Stimulated activated naive CD8-positive, alpha-beta T cell treated with anti-CD3 and anti-CD28 coated beads, Interleukin-15, Interleukin-2, amounts not matched to agents 100 U/mL and 50 U/mL, for 24 hours (primary cell): Measurements from ENCODE around the gene LEKR1.
A peak's percentile ranks its signal among the peaks of the same experiment; 100 is the strongest.

Experiments used
- ATAC-seq: fragments of 150-1000 bp; cut with Tn5 transposase; one replicate; pipeline ENCODE4 v1.10.0; 2021
- DNase-seq: peaks from one replicate; pipeline ENCODE4 v3.0.0; 2021

LEKR1 gene

DNA sequence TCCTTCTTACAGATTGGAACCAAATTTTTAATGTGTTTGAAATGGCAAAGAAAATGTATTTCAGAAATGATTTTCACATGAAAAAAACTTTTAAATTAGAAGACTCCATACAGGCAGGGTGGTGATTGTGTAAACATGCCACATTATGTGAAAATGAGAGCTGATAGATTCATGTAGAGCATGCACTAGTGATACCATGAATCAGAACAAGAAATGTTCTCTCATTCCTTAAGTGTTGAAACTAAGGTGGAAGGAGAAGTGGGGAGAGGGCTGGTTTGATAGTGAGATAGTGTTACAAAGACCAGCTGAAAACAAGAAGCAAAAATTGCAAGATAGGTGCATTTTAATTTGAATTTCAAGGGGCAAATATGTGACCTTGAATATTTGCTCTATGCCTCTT, 233.5 kb downstream of the LEKR1 start:
- no peak for DNase-seq
- ATAC-seq: no peak

GRCh38 chr3:157061265-157061664, 235.1 kb downstream of the LEKR1 start:
- DNase-seq: no peak
- no peak for ATAC-seq

GRCh38 chr3:157063469-157063868, 237.3 kb downstream of the LEKR1 start:
- DNase-seq (no peak), ATAC-seq (no peak)

- no peak for DNase-seq
- ATAC-seq: no peak
Measured at GRCh38 chr3:157063926-157064325, 237.8 kb downstream of the LEKR1 start.

DNA sequence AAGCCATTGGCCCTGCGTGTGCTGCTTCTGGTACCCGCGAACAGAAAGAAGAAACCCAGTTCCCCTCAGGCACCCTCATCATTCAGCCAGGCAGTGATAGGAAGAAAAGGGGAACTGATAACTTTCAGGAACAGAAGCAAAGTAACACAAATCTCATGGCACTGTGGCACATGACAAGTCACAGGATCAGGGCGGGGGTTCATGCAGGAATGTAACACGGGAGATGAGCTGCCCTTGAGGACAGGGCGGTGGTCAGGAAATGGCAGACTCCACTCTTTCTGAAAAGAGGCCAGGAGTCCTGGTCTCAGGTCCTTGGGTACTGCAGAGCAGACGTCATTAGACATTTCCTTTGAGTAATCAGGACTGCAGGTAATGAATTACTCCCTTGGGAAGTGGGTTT, 238.2 kb downstream of the LEKR1 start:
- ATAC-seq: no peak
- DNase-seq: no peak

DNA sequence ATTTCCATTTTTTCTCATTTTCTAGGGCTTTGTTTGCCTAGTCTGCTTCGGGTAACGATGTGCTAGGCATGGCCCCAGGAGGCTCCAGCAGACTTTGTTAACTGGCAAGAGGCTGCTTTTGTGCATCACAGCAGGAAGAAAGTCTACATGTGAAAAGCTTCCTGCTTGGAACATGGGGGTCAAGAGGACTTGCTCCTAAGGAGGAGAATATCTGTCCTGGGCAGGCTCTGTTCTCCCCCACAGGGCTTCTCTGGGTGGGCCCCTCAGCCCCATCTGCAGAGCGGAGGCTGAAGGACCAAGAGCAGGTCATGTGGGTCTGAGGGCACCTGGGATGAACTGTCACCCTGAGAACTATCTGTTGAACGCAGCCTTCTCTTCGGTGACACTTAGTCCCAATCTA, 239.0 kb downstream of the LEKR1 start:
- ATAC-seq (no peak), DNase-seq (no peak)

DNA sequence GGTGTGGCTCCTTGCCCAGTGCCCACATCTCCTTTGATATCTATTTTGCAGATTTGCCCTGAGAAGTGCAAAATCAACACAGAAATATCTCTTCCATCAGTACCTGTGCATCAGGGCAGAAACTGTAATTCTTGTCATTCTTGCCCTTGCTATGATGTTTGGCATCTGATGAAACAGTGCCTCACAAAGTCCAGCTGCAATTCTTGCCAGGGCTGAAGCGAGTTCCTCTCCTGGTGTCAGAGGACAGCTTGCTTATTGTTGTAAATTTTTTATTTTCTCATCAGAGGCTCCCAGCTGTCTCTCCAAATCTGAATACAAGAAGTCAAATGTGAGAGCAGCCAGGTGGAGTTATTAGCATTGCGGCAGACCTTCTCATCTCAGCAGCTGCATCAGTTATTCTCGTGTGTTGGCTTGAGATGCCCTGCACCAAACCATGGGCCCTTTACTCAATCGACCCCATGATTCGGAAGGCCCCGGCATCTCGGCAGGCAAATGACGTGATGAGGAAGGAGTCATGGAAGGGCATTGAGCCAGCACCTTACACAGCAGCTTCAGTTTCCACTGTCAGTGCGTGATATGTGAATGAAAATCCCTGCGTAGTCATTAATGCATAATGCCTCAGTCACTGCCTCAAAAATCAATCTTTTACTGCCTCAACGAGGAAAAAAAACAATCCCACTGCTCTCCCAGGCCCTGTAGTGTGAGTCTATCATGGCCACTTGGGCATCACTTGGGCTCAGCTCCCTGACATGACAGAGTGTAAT, 240.4 kb downstream of the LEKR1 start:
- ATAC-seq (no peak), DNase-seq (no peak)

DNA sequence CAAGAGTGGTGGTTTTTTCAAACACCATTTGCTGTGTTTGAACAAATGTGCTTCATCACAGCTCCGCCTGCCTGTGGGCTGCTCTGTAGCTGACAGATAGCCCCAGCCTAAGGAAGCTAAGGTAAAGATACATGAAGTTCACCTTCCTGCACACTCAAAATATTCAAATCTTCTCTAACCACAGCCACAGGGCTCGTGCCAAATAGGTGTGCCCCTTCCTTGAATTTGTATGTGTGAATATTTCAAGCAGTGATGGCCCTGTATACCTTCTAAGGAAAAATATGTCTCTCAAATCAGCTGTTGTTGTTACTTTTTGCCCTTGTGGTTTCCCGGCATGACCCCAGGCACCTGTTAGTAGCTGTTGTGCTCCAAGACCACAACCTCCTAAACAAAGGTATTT, 241.0 kb downstream of the LEKR1 start:
- ATAC-seq: peak; percentile 25
- DNase-seq: no peak

GRCh38 chr3:157069406-157069805, 243.3 kb downstream of the LEKR1 start:
- no peak for DNase-seq
- no peak for ATAC-seq

DNA sequence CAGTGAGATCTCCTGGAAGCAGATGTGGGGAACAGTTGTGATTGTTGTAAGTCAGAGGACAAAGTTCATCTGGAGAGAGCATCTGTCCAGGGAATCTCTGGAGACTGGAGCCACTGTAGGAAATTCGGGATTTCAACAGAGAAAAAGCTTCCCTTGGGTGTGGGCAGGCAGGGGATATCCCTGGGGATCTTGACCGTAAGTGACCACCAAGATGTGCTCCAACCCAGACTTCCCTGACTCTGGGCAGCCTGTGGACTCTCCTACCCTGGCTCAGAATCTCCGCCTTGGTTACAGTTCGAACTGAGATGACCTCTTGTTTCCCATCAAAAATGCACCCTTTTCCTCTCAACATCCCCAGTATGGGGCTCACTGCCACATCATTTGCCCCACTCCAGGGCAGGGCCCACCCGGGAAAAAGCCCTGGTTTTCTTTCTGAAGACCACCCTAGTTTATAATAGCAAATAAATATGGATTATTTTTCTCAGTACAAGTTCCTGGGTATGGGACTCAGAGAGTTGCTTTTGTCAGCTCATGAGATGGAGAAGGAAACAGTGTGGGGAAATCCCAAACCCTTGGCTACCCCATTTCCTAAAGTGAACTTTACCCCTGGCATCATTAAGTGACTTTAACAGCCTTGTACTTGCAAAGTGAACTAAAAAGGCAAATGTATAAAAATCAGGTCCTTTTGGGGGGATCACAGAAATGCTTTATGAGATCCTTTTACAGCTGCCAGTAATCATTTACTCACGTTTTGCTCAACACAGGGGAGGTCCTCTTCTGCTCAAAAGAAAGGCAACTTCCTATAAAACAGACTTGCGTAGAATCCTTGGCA, 243.9 kb downstream of the LEKR1 start:
- ATAC-seq (no peak), DNase-seq (no peak)

DNA sequence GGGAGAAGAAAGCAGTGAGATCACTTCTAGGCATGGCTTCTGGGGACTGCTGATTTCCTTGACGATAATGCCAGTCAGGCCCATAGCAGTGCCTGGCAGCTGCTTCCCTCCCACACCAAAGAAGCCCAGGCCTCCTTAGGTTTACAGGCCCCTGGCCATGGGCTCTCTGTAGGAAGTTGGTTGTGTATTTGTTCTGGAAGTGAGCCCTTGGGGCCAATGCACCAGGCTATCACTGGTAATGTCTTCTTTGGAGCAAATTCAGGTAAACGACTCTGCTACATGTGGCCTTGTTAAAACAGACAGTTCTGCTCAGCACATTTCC, 244.5 kb downstream of the LEKR1 start:
- ATAC-seq (no peak), DNase-seq (no peak)

DNA sequence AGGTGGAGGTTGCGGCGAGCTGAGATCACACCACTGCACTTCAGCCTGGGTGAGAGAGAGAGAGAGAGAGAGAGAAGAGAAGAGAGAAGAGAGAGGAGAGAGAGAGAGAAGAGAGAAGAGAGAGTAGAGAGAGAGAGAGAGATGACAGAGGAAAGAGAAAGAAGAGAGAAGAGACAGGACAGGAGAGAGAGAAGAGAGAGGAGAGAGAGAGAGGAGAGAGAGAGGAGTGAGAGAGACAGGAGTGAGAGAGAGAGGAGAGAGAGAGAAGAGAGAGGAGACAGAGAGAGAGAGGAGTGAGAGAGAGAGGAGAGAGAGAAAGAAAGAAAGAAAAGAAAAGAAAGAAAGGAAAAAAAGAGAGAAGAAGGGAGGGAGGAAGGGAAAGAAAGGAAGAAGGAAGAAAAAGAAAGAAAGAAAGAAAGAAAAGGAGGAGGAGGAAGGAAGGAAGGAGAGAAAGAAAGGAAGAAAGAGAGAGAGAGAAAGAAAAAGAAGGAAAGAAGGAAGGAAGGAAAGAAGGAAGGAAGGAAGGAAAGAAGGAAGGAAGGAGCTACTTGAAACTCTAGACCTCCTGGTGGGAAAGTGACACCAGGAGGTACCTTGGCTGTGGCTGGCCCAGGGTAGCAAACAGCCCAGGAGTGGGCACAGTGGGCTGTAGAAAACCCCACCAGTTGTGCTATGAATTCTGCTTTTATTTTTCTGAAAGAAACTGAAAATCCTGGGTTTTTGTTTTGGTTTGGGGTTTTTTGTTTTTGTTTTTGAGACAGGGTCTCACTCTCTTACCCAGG, 245.8 kb downstream of the LEKR1 start:
- ATAC-seq (no peak), DNase-seq (no peak)

- DNase-seq (no peak), ATAC-seq (no peak)
Measured at GRCh38 chr3:157073810-157074209, 247.7 kb downstream of the LEKR1 start.

DNA sequence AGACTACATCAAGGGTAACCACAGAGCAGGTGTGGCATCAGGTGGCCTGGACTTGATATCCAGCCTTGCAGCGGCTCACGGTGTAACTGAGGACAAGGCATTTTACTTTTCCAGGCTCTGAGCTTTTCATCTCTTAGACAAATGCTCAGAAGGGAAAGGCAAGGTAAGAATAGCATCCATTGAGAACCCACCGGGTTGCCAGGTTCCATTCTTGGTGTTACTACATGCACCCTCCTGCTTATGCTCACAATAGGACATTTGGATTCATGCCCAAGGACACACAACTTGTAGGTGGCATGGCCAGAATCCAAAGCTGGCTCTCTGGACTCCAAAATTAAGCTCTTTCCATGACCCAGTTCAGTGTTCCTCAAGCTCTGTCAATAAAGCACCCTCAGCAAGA, 248.3 kb downstream of the LEKR1 start:
- ATAC-seq (no peak), DNase-seq (no peak)

- DNase-seq (no peak), ATAC-seq (no peak)
Measured at GRCh38 chr3:157074981-157075380, 248.8 kb downstream of the LEKR1 start.

DNA sequence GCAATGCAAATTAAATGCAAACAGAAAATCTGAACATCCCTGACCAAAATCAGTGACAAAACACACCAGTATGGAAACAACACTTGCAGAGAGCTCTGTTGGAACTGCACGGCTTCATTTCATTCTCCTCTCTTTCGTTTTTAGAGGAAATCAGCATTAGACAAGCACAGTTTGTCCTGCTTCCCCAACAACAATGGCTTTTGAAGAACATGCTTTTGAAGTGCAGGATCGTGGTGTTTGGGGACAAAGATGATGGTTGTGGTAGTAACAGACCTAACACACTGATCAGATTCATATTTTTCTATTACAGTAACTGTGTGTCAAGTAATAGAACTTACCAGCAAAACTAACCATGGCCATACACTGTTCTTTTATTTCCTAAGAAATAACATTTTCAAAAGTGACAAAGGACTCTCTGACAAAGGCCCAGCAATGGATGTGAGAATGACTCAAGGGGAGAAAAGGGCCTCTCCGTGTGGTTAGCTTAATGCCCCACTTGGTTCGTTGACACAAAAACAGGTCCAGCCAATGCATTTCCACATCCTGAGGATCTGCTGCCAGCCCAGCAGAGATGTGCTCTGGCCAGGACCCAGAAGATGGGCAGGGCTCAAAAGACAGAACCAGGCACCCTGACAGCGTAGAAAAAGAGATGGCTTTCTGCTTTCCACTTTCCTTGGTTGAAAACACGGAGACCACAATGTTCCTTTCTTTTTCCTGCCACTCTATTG, 249.7 kb downstream of the LEKR1 start:
- ATAC-seq (no peak), DNase-seq (no peak)

DNA sequence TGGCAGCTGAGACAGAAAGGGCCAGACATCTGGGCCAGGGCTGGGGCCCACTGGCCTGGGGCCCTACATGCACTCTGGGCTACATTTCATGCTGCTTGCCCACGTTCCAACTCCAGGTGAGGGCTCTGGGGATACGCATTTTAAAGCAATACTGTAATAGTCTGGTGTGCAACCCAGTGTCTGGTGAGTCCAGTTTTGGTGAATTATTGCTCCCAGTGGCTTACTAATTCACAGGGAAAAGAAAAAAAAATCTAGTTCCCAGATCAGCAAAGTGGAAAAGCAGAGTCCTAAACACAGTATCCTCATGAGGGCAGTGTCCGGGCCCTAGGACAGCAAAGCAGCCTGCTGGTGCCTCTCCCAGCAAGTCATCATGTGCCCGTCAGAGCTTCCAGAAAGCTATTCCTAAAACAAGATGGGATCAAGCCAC, 251.4 kb downstream of the LEKR1 start:
- DNase-seq (no peak), ATAC-seq (no peak)

- no peak for ATAC-seq
- DNase-seq: no peak
Measured at GRCh38 chr3:157078131-157078810, 252.1 kb downstream of the LEKR1 start.

DNA sequence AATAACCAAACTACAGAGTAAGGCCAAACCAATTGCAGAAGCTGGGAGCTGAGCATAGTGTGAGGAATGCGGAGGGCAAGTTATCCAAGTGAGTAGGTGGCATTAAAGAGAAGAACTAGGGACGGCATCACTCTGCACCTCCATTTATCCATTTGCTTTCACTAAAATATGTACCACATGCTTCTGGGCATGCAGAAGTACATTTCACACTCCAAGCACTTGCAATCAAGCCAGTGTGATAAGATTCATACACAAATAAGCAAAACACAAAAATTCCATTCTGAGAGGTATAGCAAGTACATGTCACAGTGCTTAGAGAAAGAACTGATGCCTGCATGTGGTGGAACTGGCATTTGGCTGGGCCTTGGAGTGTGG, 252.6 kb downstream of the LEKR1 start:
- DNase-seq (no peak), ATAC-seq (no peak)

DNA sequence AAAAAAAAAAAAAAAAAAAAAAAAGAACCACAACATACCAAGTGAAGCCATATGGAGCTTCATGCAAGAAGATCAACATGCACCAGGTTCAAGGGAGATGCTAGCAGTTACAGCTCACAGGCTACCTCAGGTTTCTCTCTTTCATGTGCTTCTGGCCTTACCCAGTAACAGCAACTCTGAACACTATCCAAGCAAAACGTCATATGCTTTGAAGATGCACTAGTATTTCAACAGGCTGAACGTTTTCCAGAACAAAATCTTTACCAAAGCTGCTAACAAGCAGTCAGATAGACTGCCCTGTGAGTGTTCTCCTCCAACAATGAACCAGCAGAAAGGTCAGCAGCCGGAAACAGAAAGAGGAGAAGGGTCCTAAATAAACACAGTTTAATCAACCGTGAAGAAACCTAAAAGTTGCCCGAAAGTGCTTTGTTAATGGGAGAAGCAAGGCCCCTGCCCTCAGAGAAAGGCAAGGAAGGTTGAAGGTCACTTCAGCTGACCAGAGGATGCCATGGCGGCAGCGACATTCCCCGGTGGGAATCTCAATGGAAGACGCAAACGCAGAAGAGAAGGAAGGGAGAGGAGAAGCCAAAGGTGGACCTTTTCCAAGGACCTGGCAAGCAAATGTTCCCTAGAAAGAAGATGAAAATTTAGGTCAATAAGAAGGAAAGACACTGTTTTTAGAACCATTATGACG, 253.7 kb downstream of the LEKR1 start:
- DNase-seq: no peak
- no peak for ATAC-seq

DNA sequence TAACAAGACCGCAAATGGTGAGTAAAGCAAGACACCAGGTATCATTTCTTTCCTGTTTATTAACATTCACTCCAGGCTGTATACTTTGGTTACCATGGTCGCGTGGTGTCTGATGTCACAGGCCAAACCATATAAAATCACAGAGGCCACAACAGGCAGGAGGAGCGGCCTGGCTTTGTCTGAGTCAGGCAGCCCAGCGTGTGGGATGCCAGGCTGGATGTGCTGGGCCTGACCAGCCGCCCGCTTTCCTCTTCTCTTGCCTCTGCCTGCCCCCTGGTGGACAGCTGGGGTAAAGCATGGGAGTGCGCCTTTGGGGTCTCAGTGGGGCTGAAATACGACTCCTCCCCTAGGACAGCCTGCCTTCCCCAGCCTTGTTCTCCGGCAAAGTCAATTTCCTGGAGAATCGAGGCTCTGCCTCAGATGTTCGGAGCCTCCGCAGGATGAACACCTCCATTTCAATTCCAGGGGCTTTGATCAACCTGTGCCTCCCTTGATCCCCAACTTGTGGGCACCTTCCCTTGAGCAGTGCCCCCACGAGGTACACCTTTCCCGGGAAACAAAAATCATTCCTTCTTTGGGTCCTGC, 255.6 kb downstream of the LEKR1 start:
- ATAC-seq: peak; percentile 93
- peak; percentile 95 for DNase-seq
